Activated naive CD4-positive, alpha-beta T cell treated with anti-CD3 and anti-CD28 coated beads, Interleukin-2, amount 50 U/mL, for 72 hours (primary cell): ENCODE data around the gene POC5. TPM values are rescaled to one million over a fixed set of nuclear protein-coding genes. Genes with fewer than 3 reads are reported as not detected.
"Not testable (repeated sequence)": the region's sequence is repeated elsewhere in the genome, so short reads cannot be mapped to it uniquely, and the experiment has no call there.

ENCODE experiments used
- ATAC-seq, 2 donors: fragments of 150-1000 bp; cut with Tn5 transposase; 2 replicates each; pipeline ENCODE4 v1.10.0; 2021; ENCODE audit warnings: mild to moderate bottlenecking in 2 of 2, moderate library complexity in 2 of 2
- DNase-seq, 2 donors: peaks; one replicate each; pipeline ENCODE4 v3.0.0; 2021 to 2022; ENCODE audit warnings: low spot score in 2 of 2
- H3K27ac Mint-ChIP-seq, 2 donors: one replicate each; pipeline ENCODE4 v1.8.0; 2022; ENCODE audit warnings: mild to moderate bottlenecking in 2 of 2, mixed read lengths in 2 of 2
- H3K36me3 Mint-ChIP-seq, 2 donors: one replicate each; pipeline ENCODE4 v1.8.0; 2022; ENCODE audit warnings: mixed read lengths in 2 of 2
- H3K9me3 Mint-ChIP-seq, 2 donors: one replicate each; pipeline ENCODE4 v1.8.0; 2022; ENCODE audit warnings: mixed read lengths in 2 of 2
- total RNA-seq, 2 donors: library from RNA; stranded (reverse); gene quantifications; one replicate each; pipeline ENCODE4 v1.2.3, GENCODE V29; 2022

POC5 gene, protein sequence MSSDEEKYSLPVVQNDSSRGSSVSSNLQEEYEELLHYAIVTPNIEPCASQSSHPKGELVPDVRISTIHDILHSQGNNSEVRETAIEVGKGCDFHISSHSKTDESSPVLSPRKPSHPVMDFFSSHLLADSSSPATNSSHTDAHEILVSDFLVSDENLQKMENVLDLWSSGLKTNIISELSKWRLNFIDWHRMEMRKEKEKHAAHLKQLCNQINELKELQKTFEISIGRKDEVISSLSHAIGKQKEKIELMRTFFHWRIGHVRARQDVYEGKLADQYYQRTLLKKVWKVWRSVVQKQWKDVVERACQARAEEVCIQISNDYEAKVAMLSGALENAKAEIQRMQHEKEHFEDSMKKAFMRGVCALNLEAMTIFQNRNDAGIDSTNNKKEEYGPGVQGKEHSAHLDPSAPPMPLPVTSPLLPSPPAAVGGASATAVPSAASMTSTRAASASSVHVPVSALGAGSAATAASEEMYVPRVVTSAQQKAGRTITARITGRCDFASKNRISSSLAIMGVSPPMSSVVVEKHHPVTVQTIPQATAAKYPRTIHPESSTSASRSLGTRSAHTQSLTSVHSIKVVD
- 10 to 100 TPM; 12.5 to 17.2 TPM for total RNA-seq

DNA sequence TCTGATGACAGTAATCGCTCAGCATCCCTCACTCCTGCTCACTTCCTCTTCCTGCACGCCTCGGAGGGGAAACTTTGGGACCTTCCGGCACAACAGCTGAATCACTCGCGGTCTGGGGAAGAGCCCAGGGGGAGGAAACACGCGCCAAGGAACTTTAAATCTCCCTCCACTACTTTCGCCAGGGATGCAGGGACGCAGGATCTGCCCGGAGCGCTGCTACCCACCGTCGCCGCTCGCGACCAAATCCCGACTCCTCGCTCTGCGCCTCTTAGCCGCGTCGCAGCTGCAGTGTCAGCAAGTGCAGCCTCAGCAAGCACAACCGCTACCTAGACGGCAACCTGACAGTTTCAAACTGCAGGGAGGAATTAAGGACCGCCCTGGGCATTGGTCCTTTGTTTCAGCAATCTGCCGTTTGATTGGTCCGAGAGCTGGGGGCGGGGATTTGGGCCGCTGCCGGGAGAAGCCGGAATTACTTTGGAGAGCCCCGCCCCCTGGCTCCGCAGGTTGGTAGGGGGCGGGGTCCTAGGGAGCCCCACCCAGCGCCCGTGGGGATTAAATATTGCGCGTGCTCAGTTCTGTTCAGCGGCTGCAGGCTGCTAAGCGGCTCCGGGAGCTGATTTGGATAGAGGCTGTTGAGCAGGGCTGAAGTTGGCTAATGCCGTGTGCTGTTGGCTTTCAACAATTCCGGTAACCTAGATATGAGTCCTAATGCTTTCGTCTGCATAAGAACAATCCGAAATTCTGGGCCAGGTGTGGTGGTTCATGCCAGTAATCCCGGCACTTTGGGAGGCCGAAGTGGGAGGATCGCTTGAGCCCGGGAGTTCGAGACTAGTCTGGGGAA is at the start of gene POC5:
Gene POC5, minus strand, starts transcription at position 356 of the 841 bp plus-strand sequence. CDS start 4,500 bp downstream, outside the sequence.
- H3K9me3 Mint-ChIP-seq: no peaks in the 10 kb centered on the region
- peaks cover 16 to 24% of the 10 kb centered on the region in 2 donors for H3K36me3 Mint-ChIP-seq
- ATAC-seq (peak; percentile 91 to 97), DNase-seq (peak; percentile 96 to 98)
- peak within 1 kb of the TSS; percentile 95 to 99 for H3K27ac Mint-ChIP-seq

DNA sequence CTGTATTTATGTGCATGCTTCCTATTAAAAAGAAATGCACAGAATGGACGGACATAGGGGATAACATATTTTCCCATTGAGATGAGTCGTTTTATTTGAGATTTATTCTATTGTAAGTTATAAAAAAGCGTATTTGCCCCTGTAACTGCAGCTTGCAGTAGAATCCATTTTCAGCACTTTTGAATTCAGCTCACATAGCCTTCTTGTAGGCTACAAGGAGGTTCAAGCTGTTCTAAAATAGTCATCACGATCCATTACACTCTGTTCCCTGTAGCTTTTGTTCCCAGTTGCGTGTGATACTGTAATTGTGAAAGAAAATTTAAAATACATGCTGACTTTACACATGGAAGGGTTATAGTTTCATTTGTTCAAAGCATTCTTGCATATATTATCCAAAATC is 40.9 kb upstream of the POC5 start:
- H3K36me3 Mint-ChIP-seq: no peaks in the 10 kb centered on the region
- no peak overlapping the region for H3K27ac Mint-ChIP-seq
- ATAC-seq (no peak), DNase-seq (no peak)
- no peaks in the 10 kb centered on the region for H3K9me3 Mint-ChIP-seq

DNA sequence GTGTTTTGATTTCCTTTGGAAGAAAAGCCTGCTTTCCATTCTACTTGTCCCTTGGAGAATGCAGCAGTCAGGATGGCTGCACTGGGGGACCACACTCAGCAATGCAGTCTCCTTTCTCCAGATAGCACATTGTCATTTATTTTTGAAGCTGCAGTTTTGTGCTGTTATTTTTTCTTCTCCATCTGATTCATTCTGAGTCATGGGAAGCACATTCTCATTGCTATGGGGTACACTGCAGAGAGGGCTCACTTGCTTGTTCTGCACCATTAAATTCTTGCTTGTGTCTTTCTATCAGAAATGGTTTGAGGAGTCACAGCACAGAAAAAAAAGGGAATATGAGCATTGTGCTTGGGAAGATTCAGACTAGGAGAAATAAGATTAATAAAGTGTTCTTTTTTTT is 39.7 kb upstream of the POC5 start:
- no peaks in the 10 kb centered on the region for H3K9me3 Mint-ChIP-seq
- ATAC-seq: no peak
- no peak overlapping the region for H3K27ac Mint-ChIP-seq
- DNase-seq: no peak
- H3K36me3 Mint-ChIP-seq: no peaks in the 10 kb centered on the region

DNA sequence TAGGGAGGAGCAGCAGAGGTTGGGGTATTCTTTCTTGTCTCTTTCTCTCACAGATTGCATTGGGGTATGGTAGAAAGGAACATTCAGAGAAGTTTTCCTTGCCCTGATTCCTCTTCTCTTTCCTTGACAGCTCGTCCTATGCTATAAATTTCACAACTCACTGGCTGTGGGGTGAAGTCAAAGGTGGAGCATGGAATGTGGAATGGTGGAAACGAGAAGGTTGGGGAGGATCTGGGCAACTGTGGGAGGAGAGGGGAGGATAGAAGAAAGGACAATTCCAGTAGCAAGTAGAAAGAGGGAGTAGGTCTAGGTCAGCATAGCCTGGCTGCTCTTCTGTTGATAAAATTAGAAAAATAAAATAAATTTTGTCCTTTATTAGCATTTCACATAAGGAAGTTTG is 39.0 kb upstream of the POC5 start:
- ATAC-seq (no peak), DNase-seq (no peak)
- Mint-ChIP-seq H3K9me3 (no peaks in the 10 kb centered on the region), H3K27ac (no peak overlapping the region), H3K36me3 (no peaks in the 10 kb centered on the region)

DNA sequence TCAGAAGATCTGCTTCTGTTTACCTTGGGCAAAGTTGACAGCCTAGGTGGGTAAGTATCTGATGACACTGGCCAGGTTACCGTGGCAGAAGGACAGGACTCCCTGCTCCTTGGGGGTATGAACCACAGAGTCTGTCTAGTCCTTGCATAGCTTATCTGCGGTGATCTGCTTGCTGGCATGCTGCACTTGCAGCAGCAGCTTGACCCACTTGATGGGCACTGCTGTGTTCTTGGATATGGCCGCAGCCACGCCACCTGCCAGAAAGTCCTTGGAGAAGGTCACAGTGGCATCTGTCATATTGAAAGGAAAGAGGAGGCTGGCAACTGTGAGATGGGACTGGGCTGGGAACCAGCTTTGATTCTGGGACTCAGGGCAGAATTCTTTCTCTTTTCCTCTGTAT is 35.9 kb upstream of the POC5 start:
- Mint-ChIP-seq H3K9me3 (no peaks in the 10 kb centered on the region), H3K27ac (no peak overlapping the region), H3K36me3 (no peaks in the 10 kb centered on the region)
- DNase-seq: no peak
- no peak for ATAC-seq

DNA sequence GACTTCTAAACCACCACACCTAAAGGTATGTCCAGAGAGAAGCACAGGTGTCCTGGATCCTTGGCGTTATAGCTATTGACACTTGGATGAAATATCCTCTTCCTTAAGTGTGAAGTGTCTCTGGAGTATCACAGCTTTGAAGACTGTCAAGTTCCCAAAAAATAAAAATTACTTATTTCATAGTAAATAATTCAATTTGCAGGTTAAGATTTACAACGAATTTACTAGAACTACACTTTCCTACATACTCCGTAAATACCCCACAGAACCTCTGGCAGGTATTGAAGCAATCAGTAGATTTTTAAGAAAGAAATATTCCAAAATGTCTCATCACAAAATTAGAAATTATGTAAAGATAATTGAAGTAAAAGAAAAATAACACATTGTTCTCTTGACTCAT is 27.1 kb upstream of the POC5 start:
- ATAC-seq (no peak), DNase-seq (no peak)
- Mint-ChIP-seq H3K36me3 (peaks cover 0 to 6% of the 10 kb centered on the region in 2 donors), H3K9me3 (no peaks in the 10 kb centered on the region), H3K27ac (no peak overlapping the region)

DNA sequence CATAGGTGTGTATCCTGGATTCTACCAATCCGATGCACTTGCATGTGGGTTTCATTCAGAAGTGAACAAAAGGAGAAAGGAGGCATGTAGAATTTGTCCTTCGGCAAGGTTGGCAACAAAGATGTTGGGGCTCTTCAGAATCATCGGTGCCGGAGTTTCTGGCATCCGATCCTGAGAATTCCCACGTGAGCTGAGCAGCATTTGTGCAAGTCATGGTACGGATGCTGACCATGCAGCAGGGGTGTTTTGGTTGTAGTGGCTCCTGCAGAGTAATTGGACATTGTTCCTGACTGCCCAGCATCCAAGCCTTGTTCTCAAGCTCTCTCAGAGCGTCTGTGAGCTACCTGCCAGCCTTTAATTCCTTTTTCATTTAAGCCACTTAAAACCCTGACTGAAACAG is 19.0 kb upstream of the POC5 start:
- Mint-ChIP-seq H3K36me3 (peaks cover 0 to 6% of the 10 kb centered on the region in 2 donors), H3K27ac (no peak overlapping the region), H3K9me3 (no peaks in the 10 kb centered on the region)
- ATAC-seq: no peak
- no peak for DNase-seq

DNA sequence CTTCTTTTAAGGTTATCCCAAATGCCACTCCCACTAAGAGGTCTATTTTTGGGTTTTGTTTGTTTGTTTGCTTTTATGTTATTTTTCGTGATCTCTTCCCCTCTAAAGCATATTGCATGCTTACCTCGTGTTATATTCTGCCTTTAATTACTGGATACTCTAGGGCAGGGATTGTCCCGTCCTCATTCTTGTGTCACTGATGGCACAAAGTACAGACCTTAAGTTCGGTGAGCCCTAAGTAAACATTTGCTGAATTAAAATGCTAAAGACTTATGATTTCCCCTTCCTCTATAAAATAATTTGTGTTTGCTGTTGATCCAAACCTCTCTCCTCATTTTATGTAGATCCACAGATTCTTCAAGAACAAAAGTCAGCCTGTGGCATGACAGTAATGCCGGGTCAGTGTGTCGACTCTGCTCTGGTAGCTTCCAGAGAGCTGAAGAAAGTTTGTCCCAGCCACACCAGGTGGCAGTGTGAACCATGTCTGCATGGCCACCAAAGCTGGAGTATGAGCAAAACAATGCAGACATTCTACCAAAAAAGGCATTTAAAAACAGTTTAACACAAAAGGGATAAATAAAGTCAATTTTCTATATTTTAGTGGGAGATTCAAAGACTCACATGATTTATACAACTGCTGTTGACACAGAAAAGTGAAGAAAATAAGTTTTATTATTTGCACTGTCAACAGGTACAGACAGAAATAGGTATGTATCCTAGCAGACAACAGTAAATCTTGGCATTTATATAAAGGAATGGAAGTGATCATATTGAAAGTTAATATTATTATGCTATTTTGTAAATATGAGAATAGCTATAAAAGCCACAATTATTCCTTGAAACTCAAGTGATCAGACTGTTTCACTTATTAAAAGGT is 17.9 kb upstream of the POC5 start:
- H3K9me3 Mint-ChIP-seq: no peaks in the 10 kb centered on the region
- ATAC-seq: no peak

DNA sequence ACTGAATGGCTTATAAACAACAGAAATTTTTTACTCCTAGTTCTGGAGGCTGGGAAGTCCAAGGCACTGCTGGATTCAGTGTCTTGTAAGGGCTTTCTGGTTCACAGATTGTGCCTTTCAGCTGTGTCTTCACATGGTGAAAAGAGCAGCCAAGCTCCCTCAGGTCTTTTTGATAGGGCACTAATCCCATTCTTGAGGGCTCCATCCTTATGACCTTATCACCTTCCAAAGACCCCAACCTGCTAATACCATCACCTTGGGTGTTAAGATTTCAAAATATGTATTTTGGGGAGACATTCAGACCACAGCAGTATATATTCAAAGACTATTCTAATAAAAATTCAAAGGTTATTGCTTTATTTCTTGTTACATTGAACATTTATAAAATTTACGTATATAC is 16.5 kb upstream of the POC5 start:
- no peak for ATAC-seq
- H3K9me3 Mint-ChIP-seq: no peaks in the 10 kb centered on the region
- H3K36me3 Mint-ChIP-seq: no peaks in the 10 kb centered on the region
- DNase-seq: no peak
- no peak overlapping the region for H3K27ac Mint-ChIP-seq

More for the DNA sequence above, 17.9 kb upstream of the POC5 start:
- Mint-ChIP-seq H3K27ac (no peak overlapping the region), H3K36me3 (no peaks in the 10 kb centered on the region)
- no peak for DNase-seq

DNA sequence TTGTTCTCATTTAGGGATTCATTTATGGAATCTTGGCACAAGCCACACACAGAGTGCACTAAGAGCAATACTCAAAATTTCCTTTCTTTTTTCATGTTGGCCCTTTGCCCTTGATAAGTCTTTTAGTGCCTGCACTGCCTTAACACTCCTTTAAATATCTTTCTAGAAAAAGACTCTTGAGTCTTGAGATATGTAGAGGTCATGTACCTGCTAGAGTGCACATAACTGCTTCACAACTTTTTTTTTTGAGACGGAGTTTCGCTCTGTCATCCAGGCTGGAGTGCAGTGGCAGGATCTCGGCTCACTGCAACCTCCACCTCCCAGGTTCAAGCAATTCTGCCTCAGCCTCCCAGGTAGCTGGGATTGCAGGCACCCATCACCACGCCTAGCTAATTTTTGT is 14.3 kb upstream of the POC5 start:
- H3K36me3 Mint-ChIP-seq, H3K9me3 Mint-ChIP-seq, H3K27ac Mint-ChIP-seq, ATAC-seq, DNase-seq: not testable (repeated sequence)

DNA sequence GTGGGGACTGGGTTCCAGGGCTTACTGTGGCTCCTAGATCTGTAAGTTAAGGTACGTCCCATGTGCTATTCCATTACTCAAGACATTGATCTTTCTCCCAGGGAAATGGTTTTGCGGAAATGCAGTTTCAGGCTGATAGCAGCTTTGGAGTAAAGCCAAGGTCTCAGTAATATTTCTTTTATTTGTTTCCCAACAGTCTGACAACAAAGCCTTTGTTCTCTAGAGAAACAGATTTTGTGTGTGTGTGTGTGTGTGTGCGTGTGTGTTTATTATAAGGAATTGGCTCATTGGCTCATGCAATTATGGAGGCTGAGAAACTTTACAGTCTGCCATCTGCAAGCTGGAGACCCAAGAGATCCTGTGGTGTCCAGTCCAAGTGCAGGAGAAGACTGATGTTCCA is 12.1 kb upstream of the POC5 start:
- DNase-seq (no peak), ATAC-seq (no peak)
- Mint-ChIP-seq H3K9me3 (no peaks in the 10 kb centered on the region), H3K36me3 (no peaks in the 10 kb centered on the region), H3K27ac (no peak overlapping the region)

DNA sequence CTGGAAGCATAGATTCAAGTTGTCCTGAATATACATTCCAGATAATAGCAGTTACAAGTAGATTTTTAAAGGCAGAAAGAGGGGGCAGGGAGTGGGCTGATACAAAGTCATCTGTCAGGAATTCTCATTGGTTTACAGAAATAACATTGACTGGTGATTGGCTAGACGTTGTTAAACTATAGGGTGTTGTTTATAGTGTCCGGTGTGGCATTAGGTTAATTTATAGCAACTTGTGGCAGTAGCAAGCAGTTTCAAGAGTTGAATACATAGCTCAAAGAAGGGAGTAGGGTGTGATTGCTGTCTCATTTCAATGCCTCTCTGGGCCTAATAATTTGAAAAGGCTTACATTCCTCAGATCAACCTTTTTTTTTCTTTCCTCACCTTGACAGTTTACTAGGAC is 10.7 kb upstream of the POC5 start:
- DNase-seq (no peak), ATAC-seq (no peak)
- Mint-ChIP-seq H3K27ac (no peak overlapping the region), H3K36me3 (peaks cover 0 to 4% of the 10 kb centered on the region in 2 donors), H3K9me3 (no peaks in the 10 kb centered on the region)

DNA sequence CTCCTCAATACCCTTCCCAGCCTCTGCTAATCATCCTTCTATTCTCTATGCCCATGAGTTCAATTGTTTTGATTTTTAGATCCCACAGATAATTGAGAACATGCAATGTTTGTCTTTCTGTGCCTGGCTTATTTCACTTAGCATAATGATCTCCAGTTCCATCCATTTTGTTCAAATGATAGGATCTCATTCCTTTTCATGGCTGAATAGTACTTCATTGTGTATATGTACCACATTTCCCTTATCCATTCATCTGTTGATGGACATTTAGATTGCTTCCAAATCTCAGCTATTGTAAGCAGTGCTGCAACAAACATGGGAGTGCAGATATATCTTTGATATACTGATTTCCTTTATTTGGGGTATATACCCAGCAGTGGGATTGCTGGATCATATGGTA is 9.0 kb upstream of the POC5 start:
- not testable (repeated sequence) for H3K36me3 Mint-ChIP-seq, DNase-seq, H3K9me3 Mint-ChIP-seq, ATAC-seq, H3K27ac Mint-ChIP-seq

DNA sequence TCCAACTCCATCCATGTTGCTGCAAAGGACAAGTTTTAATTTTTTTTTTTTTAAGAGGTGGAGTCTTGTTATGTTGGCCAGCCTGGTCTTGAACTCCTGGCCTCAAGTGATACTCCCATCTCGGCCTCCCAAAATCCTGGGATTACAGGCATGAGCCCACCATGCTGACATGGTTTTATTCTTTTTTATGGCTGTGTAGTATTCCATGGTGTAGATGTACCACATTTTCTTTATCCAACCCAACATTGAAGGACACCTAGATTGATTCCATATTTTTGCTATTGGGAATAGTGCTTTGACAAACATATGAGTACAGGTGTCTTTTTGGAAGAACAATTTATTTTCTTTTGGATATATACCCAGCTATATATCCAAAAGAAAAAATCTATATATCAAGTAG is 6.1 kb upstream of the POC5 start:
- DNase-seq (no peak), ATAC-seq (no peak)
- Mint-ChIP-seq H3K36me3 (peaks cover 0 to 4% of the 10 kb centered on the region in 2 donors), H3K9me3 (no peaks in the 10 kb centered on the region), H3K27ac (no peak overlapping the region)

DNA sequence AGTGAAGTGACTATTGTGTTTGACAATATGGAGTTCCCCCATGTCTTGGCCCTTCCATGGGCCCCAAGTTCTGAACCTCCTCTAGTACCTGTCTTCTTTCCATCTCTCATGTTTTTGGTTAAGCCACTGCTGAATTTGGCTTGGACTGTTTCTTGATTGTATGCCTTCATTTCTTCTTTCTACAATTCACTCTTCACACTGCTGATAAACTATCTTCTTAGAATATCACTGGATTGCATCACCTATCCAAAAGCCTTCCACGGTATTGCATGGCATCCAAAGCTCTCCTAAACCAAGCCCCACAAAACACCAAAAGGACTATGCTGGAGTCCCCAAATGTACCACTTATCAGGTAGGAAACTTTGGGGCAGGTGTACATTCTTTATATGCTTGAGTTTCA is 4.3 kb upstream of the POC5 start:
- DNase-seq: no peak
- H3K9me3 Mint-ChIP-seq: no peaks in the 10 kb centered on the region
- ATAC-seq: no peak
- no peak overlapping the region for H3K27ac Mint-ChIP-seq
- peaks cover 6 to 9% of the 10 kb centered on the region in 2 donors for H3K36me3 Mint-ChIP-seq

DNA sequence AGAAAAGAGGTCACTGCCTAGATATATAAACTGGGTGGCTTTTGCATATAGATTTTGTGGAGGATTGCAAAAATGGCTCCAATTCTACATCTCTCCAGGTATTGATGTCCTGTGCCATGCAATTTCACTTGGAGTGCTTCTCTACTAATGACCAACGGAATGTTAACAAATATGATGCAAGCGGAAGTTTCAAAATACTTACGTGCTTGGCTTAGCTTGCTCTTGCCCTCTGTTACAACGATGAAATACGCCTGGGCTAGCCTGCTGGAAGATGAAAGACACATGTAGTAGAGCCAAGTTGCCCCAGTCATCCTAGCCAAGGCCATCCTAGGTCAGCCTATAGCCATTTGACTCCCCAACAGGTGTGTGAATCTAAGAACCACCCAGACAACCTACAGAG is 3.6 kb upstream of the POC5 start:
- H3K27ac Mint-ChIP-seq: no peak overlapping the region
- no peaks in the 10 kb centered on the region for H3K9me3 Mint-ChIP-seq
- H3K36me3 Mint-ChIP-seq: peaks cover 9 to 11% of the 10 kb centered on the region in 2 donors
- DNase-seq (no peak), ATAC-seq (no peak)
